Endothelial cell of coronary artery (primary cell): ENCODE data around the gene FAM25A. TPM values are rescaled to one million over a fixed set of nuclear protein-coding genes. Genes with fewer than 3 reads are reported as not detected.

ENCODE experiments used
- total RNA-seq: library from RNA; depleted of rRNA; stranded (reverse); fragments of >200 nt; gene quantifications from 2 replicates; pipeline ENCODE4 v1.2.3, GENCODE V29; 2014

The FAM25A gene
- not detected in 2 replicates for total RNA-seq

DNA sequence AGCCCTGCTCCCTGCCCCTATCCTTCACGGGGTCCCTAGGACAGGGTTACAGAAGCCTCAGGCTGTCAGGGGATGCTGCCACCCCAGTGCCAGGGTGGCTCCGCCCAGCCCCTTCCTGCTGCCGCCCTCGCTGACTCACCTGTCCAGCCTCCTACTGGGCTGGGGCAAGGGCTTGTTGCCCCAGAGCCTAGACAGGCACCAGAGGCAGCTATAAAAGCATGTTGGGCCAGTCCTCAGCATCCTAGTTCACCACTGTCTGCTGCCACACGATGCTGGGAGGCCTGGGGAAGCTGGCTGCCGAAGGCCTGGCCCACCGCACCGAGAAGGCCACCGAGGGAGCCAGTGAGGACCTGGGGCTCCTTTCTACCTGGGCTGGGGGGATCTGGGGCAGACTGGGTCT lies at the start of gene FAM25A:
Gene FAM25A, plus strand, starts transcription at position 239 of the 400 bp plus-strand sequence. Its CDS starts 31 bp downstream, at position 270.

Other genes starting within 250 kb of the FAM25A start
- 316 and 430 TPM in 2 replicates for gene MMRN2, start 62.7 kb upstream of the FAM25A start, total RNA-seq
- 74.1 and 90.4 TPM in 2 replicates for gene SNCG, start 61.7 kb upstream of the FAM25A start, total RNA-seq
- gene ADIRF, start 51.8 kb upstream of the FAM25A start, total RNA-seq = 21.6 and 26.6 TPM in 2 replicates
- 172 and 229 TPM in 2 replicates for gene GLUD1, start 74.5 kb downstream of the FAM25A start, total RNA-seq
- gene SHLD2, start 74.9 kb downstream of the FAM25A start, total RNA-seq = 18.6 and 19.1 TPM in 2 replicates
- 0.19 and 0.27 TPM in 2 replicates for gene NUTM2A, start 205.2 kb downstream of the FAM25A start, total RNA-seq